ENCODE measurements around the gene CCDC85C.

Gene CCDC85C

DNA sequence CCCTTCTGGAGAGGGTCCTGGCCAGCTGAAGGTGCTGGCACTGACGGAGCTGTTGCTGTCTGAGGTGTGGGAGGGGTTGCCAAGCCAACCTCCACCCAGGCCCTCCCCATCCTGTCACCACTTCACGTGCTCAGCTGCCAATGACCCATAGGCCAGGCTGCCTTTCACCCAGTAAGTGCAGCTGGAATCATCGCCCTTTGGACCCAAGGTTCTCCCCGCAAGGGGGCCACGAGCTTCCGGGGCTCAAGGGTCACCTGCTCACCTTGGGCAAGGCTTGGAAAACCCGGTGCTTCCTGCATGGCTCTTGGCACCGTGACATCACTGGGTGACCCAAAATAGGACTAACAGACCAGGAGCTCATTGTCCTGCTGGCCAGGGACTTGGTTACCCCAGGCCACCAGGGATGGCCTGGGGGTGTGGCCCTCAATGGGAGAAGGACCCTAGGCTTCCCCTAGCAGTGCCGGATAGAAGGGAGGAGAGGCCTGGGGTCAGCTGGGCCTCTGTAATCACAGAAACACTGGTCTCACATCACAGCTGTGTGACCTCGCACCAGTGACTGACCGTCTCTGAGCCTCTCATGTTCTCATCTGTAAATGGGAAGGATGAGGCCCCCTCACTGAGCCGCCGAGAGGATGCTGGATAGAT, 51.3 kb downstream of the CCDC85C start:
- no peak for DNase-seq

DNA sequence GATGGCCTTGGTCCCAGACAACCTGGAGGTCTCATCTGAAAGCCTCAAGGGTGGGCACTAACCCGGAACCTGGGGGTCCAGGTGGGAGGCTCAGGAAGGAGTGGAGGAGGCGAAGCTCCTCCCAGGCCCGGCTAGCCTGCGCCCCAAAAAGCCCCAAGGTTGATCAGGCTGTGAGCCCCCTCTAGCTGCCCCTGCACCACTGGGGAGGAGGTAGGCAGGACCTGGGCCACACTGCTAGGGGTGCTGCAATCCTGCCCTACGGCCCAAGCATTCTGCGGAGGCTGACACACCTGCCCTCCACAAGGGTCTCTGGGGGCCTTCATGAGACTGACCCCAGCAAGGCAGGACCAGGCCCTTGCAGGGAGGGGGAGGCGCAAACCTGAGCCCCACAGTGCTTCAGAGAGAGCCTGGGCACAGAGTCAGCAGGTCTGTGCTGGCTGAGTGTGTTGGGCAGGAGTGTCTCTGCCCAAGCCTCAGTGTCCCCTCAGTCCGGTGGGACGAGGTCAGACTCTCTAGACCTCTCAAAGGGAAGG, 51.9 kb downstream of the CCDC85C start:
- DNase-seq, result no peak

DNA sequence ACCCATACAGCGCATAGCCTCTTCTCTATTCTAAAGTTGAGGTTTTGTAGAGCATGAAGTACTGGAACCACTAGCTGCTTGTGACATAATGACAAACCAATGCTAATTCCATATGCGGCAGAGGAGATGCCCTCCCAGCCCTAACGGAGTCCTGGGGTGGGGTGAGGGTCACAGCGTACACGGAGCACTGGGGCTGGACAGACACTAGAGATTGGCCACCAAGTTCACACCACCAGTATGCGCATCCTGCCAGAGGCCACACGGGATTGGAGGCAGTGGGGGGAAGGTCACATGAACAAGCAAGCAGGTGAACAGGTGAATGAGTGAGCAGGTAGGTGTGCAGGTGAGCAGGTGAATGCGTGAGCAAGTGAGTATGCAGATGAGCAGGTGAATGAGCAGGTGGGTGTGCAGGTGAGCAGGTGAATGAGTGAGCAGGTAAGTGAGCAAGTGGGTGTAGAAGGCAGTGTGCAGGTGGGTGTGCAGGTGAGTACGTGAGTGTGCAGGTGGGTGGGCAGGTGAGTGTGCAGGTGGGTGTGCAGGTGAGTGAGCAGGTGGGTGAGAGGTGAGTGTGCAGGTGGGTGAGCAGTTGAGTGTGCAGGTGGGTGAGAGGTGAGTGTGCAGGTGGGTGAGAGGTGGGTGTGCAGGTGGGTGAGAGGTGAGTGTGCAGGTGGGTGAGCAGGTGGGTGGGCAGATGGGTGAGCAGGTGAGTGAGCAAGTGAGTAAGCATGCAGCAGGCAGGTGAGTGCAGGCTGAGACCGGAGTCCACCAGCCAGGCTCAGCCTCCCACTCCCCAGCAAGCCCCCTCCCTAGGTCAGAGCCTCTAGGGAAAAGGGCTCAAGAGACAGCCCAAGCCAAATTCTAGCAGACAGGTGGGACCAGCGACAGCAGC, 52.7 kb downstream of the CCDC85C start:
- no peak for DNase-seq

DNA sequence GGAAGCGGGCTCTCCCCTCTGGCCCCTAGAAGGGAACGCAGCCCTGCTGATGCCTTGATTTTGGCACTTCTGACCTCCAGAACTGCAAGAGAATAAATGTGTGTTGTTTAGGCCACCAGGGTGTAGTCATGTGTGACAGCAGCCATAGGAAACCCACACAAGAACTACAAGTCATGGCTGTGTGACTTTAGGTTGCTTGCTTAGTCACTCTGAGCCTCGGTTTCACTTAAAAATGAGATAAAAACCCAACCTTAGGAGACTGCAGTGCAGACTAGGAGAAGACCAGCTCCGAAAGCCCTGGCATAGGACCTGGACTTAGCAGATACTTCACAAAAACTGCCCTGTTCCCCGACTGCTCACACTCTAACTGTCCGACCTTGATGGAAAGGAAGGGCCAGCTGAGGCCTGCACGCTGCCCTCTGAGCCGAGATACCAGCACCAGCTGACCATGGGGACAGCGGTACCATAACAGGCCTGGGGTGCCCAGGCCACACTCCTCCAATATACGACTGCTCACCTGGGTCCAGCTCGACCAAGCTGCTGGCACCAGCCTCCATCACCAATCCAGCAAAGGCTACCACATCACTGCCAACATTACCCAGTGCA, 53.5 kb downstream of the CCDC85C start:
- no peak for DNase-seq

DNA sequence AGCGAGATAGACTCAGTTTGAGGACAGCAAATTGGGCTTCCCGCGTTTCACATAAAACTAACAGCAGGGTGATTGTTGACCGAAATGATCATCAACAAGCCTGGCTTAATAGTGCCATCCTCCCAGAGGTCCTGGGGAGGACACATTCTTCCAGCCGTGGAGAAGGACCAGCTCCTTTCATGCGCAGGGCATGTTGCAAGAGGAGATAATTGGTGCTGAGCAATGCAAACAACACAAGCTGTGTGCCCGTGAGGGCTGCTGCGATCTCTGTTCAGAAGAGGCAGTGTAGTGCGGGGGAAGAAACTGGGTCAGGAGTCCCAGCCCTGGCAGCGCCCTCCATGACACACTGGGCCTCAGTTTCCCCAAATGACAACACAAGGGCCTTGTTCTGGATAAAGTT, 54.3 kb downstream of the CCDC85C start:
- DNase-seq, result no peak

DNA sequence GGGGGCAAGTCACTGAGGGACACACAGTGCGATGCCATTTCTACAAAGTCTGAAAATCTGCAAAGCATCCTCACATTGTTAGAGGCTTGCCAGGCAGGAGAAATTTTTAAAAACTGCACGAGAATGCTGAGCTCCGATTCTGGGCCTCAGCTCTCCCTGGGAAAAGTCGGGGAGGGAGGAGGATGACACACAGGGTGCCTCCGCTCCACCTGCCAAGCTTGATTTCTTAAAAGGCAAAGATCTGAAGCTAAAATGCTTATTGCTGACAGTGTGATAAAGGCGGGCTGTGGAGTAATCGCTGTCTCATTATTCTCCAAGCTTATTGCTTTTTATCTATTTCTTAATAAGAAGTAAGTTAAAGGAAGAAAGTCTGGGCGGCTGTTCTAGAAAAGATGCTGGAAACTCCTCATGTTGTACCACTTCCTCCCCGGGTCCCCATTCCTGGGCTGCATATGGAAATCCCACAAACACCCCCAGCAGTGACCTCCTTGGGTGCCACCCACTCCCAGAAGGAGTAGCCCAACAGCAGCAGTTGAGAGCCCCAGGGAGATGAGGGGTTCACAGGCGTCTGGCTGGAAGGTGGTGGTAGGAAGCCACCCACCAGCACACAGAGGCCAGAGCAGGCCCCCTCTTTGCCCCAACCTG, 55.0 kb downstream of the CCDC85C start:
- DNase-seq, result no peak

DNA sequence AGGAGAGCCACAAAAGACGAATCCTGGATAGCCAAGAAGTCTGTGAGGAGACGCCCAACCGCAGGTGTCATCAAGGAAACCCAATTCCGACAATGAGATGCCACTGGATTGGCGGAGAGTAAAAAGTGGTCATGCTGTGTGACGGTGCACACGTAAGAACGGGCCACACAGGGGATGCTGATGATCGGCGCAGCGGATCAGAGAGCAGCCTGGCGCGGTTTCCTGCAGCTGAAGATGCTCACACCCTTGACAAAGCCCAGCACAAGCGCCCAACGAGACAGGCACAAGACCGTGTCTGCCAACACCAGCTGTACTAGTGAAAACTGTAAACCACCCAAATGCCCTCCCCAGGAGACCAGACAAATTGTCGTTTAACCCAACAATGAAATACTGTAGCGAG, 55.8 kb downstream of the CCDC85C start:
- peak; percentile 49 for DNase-seq

DNA sequence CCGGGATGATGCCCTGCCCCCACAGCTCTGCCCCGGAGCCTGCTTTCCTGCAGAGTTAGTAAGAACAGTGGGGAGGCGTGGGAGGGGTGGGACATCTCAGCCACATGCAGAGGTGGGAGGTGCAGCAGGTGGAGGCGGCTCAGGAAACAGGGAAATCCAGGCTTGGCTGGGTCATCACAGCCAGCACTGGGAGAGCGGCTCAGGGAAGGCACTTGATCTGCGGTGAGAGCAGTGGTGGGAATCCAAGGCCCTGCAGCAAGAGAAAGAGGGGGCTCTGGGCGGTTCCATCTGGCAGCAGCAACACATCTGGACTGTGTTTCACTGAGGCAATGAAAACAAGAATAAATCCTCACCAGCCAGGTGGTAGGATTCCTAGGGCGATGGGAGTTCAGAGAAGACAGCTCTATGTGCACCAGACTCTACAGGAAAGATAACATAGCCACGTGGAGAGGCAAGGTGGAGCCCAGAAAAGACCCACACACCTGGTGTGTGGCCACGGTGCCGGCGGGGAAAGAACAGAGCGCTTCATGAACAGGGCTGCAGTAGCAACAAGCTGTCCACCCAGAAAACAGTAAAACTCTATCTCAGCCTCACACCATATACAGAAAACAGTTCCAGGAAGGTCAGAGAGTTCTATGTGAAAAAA, 57.6 kb downstream of the CCDC85C start:
- DNase-seq, result no peak

DNA sequence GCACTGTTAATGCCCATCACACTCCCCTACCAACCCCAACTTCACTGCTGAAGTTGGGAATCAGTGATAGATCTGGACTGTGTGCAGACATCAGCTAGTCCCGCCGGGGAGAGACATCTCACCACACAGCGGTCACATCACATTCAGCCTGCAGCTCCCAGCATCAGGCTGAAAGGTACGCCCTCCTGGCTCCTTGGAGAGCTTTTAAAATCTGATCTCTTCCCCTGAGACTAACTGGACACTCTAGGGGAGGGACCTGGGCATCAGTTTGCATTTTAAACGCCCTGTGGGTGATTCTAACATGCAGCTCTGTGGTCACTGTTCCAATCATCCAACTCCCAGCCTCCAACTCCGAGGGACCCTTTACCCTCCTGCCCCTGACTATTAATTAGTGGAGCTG, 58.4 kb downstream of the CCDC85C start:
- no peak for DNase-seq

DNA sequence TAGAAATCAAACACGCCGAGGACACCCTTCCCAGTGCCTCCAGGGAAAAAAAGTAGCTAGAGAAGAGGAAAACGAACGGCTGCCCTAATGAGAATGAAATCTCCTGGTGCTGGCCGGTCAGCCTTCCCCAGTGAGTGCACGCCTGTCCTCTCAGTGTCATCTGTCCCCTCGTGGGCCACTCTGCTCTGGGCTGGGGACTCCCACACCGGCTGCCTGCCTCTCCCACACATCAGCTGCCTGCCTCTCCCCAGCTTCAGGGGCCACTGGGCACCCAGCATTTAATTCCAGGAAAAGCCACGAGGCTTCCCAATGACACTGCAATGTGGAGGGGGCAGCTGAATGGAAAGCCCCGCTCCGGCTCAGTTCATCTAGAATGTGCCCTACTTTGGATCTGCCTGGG, 59.0 kb downstream of the CCDC85C start:
- no peak for DNase-seq

DNA sequence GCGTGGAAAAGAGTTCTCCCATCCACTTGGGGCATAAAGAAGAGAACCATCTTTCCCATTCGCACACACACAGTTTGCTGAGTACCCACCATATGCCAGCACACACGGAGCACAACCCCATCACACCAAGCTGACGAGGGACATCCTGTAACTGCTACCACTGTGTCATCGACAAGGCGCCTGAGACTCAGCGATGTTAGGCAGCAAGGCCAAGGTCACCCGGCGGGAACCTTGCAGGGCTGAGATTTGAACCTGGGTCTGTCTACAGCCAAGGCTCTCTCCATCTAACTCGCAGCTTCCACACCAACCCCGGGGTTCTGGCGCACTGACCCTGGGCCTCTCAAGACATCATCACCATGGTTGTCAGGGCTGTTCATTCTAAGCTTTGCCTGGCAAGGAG, 60.0 kb downstream of the CCDC85C start:
- no peak for DNase-seq

DNA sequence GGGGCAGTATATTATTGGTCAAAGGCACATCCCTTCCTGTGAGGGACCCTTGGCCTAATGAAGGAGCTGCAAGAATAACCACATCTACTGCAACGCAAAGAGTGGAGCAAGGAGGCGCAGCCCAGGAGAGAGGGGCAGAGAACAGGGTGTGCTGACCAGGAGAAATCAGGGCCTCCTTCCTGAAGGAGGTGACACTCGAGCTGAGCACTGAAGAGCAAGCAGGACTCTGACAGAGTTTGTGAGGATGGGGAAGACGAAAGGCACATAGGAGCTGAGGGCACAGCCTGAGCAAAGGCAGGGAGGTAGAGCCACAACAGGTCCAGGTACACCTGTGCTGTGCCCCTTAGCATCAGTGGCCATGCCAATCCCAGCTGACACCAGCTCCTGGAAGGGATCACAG, 60.6 kb downstream of the CCDC85C start:
- no peak for DNase-seq

DNA sequence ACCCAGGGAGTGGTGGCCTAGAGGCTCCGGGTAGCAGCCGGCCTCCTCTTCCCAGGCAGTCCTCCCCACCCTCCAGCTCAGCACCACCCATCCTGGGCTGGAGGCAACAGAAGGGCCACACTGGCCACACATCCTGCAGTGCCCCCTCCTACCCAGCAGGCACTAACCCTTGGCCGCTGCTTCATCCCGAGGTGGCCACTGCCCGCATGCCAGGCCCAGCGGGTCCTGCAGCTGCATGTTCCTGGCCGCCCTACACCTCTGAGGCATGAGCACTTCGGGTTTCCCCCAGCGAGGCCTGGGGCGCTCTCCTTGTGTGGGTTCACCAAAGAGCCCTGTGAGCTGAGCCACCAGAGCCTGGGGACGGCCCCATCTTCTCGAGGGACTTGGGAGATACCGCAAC, 61.4 kb downstream of the CCDC85C start:
- DNase-seq, result no peak

DNA sequence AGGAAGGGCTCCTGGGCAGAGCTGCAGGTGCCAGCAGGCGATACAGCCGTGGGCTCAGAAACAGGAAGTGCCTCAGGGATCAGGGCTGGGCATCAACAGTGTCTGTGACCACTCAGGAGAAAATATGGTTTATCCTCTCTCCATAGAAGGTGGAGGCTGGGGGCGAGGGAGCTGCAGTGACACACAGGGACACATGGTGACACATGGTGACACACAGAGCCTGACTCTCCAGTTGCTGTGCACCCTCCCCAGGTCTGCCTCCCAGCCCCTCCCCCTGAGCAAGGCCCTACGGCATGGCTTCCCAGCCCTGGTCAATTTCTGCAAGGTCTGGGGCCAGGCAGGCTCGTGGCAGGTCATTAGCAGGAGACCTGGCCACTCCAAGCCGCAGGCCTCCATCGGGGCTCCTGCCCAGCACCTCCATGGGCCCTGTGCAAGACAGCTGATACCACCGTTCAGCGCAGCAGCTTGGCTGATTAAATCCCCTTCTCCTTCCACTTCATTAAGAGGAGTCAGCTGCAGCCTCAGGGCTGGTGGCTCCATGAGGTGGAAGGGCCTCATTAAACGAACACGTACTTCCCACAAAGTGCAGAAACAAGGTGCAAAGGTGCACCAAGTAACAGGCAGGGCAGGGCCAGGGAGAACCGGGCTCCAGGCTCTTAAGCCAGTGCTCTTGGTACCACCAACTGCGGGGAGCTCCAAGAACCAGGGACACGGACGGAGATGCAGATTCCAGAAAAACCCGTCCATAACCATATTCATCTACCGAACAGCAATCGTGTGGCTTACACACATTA, 62.1 kb downstream of the CCDC85C start:
- no peak for DNase-seq

DNA sequence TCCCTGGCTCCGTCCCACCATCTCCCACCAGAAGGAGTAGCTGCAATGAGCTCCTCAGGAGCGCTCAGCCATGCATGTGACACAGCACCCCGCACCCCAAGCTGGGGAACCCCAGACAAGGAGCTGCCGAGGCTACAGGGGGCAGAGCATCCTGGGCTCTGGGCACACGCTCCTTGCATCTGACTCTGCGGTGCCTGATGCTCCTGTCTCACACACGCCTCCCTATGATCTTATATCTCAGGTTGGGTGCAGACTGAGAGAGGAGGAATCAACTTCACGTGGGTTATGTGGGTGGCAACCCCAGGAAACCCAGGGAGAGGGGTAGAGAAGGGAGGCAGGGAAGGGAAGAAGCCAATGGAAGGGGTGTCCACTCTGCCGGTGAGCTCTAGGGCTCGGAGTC, 62.8 kb downstream of the CCDC85C start:
- DNase-seq, result no peak

DNA sequence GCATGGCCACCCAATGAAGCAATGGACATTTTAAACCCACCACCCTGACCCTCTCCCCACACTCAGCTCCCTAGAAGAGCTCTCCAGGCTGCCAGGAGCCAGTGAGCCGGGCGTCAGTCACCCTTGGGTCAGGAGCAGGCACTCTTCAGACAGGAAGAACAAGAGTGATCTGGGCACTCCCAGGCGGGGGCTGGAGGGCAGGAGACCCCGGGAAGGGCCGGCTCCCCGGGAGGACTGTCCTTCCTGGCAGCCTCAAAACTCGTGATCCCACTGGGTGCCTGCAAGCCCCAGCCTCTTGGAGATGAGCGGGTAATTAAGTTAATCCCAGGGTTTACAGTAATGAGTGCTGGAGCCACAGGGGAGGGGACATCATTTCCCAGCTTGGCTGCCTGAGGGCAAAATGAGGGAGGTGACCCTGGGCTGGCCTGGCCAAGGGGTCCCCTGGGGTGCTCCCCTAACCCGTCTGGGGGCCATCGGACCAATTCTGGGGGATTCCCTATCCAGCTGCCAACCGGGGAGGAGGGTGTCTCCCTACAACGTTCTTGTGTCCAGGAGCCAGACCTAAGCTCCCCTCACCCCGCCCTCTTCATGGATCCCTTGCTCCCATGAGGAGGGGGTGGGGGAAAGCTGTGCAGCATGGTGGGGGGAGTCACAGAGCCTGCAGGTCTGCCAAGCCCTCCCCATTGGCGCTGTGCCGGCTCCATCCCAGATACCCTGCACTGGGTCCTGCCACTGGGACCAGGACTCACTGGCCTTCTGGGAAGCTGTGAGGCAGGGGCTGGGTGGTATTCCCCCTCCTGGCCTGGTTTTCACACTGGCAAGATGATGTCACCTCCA, 63.6 kb downstream of the CCDC85C start:
- DNase-seq, result no peak

DNA sequence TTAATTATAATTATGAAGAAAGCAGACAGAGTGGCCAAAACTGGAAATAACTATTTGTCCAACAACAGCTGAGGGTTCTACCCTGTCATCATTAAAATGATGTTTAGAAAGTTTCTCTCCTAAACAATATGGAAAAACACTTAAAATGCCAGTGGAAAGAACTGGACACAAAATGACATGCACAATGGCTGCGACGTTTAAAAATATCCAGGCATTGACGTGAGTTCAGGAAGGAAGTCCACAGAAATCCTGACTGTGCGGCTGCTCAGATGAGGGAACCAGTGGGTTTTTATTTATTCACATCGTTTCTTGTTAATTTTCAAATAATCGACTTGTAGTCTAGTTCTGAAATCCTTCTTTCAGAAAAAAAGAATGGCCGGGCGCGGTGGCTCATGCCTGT, 64.5 kb downstream of the CCDC85C start:
- DNase-seq, result no peak

DNA sequence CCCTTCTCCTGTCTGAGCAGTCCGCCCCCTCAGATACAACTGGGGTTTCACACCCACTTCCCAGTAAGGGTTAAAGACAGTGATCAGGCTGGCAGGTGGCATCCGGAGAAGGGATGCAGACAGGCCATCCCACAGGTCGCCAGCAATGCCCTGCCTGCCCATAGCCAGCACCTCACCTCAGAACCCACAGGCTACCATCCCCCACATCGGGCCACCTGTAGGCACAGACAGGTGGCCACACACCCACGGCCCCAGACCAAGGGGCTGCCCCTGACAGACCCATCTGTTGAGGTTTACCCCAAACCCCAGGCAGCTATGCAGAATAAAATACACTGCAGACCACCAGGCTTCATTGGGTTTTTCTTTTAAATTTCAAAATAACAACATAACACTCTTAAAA, 65.3 kb downstream of the CCDC85C start:
- DNase-seq, result no peak

DNA sequence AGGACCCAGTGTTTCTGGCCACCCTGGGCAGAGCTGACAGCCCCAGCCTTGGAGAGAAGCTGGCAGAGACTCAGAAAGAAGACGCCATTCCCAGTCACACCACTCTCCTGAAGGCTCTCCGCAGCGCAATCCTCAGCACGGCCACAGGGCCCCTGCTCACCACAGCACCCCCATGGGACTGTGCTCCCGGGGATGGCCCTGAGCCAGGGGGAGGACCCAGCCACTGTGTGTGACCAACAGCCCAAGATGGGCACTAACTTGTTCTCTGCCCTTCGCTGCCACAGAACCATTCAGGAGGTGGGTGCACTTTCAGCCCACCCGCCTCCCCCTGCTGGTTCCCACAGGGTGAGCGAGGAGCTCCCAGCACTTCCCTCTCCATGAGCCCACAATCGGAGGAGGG, 65.7 kb downstream of the CCDC85C start:
- no peak for DNase-seq

DNA sequence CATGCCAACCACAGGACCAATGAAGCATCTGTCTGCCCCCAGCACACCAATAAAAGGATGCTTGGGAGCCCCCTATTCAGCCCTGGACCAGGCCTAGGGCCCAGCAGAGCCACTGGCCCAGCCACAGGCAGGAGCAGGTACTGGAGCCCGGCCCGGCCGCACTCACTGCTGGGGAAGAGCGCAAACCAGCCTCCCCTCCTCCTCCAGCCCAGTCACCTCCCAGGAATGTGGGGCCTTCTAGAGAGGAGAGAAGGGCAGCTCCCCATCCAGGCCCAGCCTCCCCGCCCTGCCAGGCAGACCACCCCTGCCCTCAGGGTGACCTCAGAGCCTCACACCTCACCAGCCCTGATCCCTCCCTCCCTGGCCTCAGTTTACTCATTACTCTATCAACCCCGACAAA, 66.6 kb downstream of the CCDC85C start:
- no peak for DNase-seq
